ENCODE measurements around the gene USP30.

USP30 gene

DNA sequence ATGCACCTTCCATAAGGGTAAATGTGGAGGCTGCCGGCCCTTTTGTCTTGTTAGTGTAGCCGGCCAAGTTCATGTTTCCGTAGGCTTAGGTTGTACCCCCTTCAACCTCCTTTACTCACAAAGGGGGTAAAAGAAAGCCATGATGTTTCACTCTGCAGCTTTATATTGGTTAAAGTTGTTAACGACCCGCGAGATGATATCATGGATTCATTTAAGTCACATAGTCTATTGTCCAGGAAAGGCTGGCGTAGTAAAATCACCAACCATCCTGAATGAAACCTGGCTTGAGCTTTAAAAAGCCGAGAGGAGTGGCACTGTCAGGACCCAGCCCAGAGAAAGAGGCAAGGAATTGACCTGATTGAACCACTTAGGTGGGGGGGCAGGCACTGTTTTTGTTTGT lies 46.3 kb downstream of the USP30 start:
- TF ChIP-seq, protein P1, sequence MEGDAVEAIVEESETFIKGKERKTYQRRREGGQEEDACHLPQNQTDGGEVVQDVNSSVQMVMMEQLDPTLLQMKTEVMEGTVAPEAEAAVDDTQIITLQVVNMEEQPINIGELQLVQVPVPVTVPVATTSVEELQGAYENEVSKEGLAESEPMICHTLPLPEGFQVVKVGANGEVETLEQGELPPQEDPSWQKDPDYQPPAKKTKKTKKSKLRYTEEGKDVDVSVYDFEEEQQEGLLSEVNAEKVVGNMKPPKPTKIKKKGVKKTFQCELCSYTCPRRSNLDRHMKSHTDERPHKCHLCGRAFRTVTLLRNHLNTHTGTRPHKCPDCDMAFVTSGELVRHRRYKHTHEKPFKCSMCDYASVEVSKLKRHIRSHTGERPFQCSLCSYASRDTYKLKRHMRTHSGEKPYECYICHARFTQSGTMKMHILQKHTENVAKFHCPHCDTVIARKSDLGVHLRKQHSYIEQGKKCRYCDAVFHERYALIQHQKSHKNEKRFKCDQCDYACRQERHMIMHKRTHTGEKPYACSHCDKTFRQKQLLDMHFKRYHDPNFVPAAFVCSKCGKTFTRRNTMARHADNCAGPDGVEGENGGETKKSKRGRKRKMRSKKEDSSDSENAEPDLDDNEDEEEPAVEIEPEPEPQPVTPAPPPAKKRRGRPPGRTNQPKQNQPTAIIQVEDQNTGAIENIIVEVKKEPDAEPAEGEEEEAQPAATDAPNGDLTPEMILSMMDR (conservative IDR thresholded peaks at IDR 0.05; ENCODE audit: low read depth) = no peak
- POLR2A ChIA-PET (ENCODE audit: low non-redundant PET) = interaction anchor here (0.6 kb wide), 1 partner anchor 245 kb away, joined by 4 read pairs; no protein-coding TSS in a partner anchor
- DNase-seq (ENCODE audit: low spot score) = peak; percentile 9
- peak overlapping the region; percentile 90 for H3K27ac ChIP-seq
- CTCF ChIA-PET = interaction anchor here (0.5 to 0.8 kb wide), 3 partner anchors 13 to 52 kb away, joined by 3 to 6 read pairs (median 3); no protein-coding TSS in a partner anchor

DNA sequence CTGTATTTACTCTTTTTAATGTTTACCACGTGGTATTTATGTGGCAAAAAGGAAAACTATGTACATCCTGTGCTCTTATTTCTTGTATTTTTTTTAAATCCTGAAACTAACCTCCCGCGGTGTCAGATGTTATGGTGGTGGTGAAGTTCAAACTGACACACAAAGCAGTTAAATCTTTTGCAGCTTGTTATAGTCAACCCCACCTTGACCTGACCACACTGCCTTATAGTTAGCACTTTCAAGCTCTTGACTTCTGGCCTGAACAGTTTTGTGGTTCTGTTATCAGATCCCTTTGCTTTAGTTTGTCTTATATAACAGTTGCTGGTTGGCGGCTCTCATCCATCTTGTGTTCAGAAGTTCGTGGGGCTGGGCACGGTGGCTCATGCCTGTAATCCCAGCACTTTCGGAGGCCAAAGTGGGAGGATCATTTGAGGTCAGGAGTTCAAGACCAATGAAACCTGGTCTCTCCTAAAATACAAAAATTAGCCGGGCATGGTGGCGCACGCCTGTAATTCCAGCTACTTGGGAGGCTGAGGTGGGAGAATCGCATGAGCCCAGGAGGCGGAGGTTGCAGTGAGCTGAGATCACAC lies 47.1 kb downstream of the USP30 start:
- no peak overlapping the region for H3K27ac ChIP-seq
- ChIA-PET POLR2A (ENCODE audit: low non-redundant PET) (no interaction called here), CTCF (no interaction called here)
- TF ChIP-seq, protein P1 (conservative IDR thresholded peaks at IDR 0.05; ENCODE audit: low read depth) = no peak
- DNase-seq (ENCODE audit: low spot score) = no peak

DNA sequence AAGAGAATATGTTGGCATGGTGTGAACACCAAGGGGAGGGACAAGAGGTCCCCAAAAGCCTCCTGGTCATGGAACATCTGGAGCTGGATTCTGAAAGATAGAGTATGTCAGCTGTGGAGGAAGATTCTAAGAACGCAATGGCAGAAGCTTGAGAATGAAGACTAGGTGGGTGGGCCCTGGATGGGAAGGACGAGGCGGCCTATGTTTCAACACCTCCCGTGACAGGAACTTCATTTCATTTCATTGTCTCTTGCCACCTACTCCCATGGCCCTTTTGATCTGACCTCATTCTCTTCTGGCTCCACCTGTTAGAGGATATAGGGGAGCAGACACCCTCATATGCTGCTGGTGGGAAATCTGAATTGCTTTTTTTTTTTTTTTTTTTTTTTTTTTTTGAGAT lies 48.4 kb downstream of the USP30 start:
- TF ChIP-seq, protein P1 (conservative IDR thresholded peaks at IDR 0.05; ENCODE audit: low read depth) = no peak
- ChIA-PET CTCF (interaction anchor here (0.6 kb wide), 1 partner anchor 9 kb away, joined by 3 read pairs; no protein-coding TSS in a partner anchor), POLR2A (ENCODE audit: low non-redundant PET) (no interaction called here)
- no peak for DNase-seq (ENCODE audit: low spot score)
- no peak overlapping the region for H3K27ac ChIP-seq

DNA sequence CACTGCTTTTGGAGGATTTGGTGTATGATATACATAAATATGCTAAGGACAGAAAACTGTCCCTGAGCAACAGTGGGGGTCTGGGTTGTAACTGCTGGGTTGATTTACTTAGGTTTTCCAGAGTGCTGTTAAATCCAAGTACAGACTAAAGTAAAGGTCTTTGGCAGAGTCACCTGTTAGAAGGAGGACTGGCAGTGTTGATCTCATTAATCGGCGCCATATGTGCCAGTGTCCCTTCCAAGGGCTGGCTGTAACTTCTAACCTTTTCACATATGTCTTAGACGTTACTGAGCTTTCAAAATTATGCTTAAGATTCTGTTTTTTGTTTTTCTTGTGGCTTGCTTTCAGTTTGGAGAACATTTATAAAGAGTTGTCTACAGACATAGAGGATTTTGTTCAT lies 50.1 kb downstream of the USP30 start:
- H3K27ac ChIP-seq = no peak overlapping the region; the same call in 1 of the 2 replicates
- no peak for DNase-seq (ENCODE audit: low spot score)
- CTCF ChIA-PET = interaction anchor here (0.6 to 1.9 kb wide), 3 partner anchors 9 to 18 kb away, joined by 3 to 7 read pairs (median 6); partner anchors contain the start of gene ALKBH2
- POLR2A ChIA-PET (ENCODE audit: low non-redundant PET) = no interaction called here
- TF ChIP-seq, protein P1 (conservative IDR thresholded peaks at IDR 0.05; ENCODE audit: low read depth) = no peak

DNA sequence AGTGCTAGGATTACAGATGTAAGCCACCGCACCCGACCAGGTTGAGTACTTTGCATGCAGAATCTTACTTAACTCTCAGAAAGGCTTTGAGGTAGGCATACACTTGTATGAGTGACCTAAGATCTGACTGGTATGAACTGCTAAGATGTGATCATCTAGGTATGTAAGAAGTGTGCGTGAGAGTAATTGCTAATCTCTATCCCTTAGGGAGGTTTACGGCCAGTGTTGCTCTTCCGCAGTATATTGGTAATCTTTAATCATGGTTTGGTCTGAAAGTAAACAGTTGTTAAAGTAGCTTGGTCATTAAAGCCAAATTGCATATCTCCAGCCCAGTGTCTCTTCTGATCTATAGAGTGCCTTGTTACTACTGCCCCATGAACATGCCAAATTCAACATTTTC lies 52.8 kb downstream of the USP30 start:
- ChIA-PET CTCF (no interaction called here), POLR2A (ENCODE audit: low non-redundant PET) (no interaction called here)
- DNase-seq (ENCODE audit: low spot score) = no peak
- no peak overlapping the region for H3K27ac ChIP-seq
- TF ChIP-seq, protein P1 (conservative IDR thresholded peaks at IDR 0.05; ENCODE audit: low read depth) = no peak

DNA sequence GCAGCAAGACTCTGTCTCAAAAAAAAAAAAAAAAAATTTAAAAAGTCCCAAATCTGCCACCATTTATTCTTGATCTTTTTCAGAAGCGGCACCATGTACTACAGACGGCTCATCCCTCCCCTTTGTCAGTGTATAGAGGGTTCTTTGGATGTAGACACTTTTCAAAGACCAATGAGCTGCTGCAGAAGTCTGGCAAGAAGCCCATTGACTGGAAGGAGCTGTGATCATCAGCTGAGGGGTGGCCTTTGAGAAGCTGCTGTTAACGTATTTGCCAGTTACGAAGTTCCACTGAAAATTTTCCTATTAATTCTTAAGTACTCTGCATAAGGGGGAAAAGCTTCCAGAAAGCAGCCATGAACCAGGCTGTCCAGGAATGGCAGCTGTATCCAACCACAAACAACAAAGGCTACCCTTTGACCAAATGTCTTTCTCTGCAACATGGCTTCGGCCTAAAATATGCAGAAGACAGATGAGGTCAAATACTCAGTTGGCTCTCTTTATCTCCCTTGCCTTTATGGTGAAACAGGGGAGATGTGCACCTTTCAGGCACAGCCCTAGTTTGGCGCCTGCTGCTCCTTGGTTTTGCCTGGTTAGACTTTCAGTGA lies 57.5 kb downstream of the USP30 start:
- ChIA-PET CTCF (interaction anchor here (0.5 to 0.7 kb wide), 3 partner anchors 9 to 306 kb away, joined by 3 to 4 read pairs (median 4); no protein-coding TSS in a partner anchor), POLR2A (ENCODE audit: low non-redundant PET) (interaction anchor here (0.5 kb wide), 1 partner anchor 18 kb away, joined by 6 read pairs; no protein-coding TSS in a partner anchor)
- TF ChIP-seq, protein P1 (conservative IDR thresholded peaks at IDR 0.05; ENCODE audit: low read depth) = no peak
- no peak for DNase-seq (ENCODE audit: low spot score)
- H3K27ac ChIP-seq = peak overlapping the region; percentile 90

Measured in RWPE1 (cell line).